Natural killer cell (primary cell): Measurements from ENCODE around the gene SPTA1. TPM values are rescaled to one million over a fixed set of nuclear protein-coding genes. Genes with fewer than 3 reads are reported as not detected.

Experiments
- ATAC-seq, 3 donors: fragments of 150-1000 bp in 2 of 3; fragments of 200-7000 bp in 1 of 3; cut with Tn5 transposase; 1 replicate in 1 of 3; 2 replicates in 2 of 3; pipeline ENCODE4 v1.10.0; 2021; ENCODE audit warnings: mild to moderate bottlenecking in 2 of 3, moderate library complexity in 2 of 3
- DNase-seq, 2 donors: peaks; one replicate each; pipeline versions ENCODE4 v3.0.0 to v3.0.0-alpha.2; 2013 to 2021; ENCODE audit warnings: mixed read lengths in 1 of 2
- H3K27ac ChIP-seq: one replicate; pipeline ENCODE4 v1.5.1; 2013; ENCODE audit warnings: mild to moderate bottlenecking, low read length
- H3K27me3 ChIP-seq: one replicate; pipeline ENCODE4 v1.6.1; 2013; ENCODE audit warnings: low read length; ENCODE audit not compliant: control insufficient read depth, insufficient read depth
- H3K36me3 ChIP-seq: one replicate; pipeline ENCODE4 v1.6.1; 2013; ENCODE audit warnings: low read length; ENCODE audit not compliant: control insufficient read depth, insufficient read depth
- H3K4me1 ChIP-seq: one replicate; pipeline ENCODE4 v1.6.1; 2013; ENCODE audit warnings: low read length; ENCODE audit not compliant: control insufficient read depth, insufficient read depth
- H3K4me3 ChIP-seq: one replicate; pipeline ENCODE4 v1.5.1; 2013; ENCODE audit warnings: low read length
- H3K9me3 ChIP-seq: one replicate; pipeline ENCODE4 v1.6.1; 2013; ENCODE audit warnings: low read length; ENCODE audit not compliant: control insufficient read depth, insufficient read depth
- H3K27ac Mint-ChIP-seq, 2 donors: one replicate each; pipeline ENCODE4 v1.8.0; 2022; ENCODE audit warnings: mild to moderate bottlenecking in 2 of 2, mixed read lengths in 2 of 2, moderate library complexity in 1 of 2
- H3K27me3 Mint-ChIP-seq, 2 donors: one replicate each; pipeline ENCODE4 v1.8.0; 2022; ENCODE audit warnings: low read depth in 2 of 2, mixed read lengths in 2 of 2
- H3K36me3 Mint-ChIP-seq: one replicate; pipeline ENCODE4 v1.8.0; 2022; ENCODE audit warnings: mixed read lengths
- H3K4me1 Mint-ChIP-seq, 2 donors: one replicate each; pipeline ENCODE4 v1.8.0; 2022; ENCODE audit warnings: mixed read lengths in 2 of 2
- H3K4me3 Mint-ChIP-seq: one replicate; pipeline ENCODE4 v1.8.0; 2022; ENCODE audit warnings: mild to moderate bottlenecking, moderate library complexity, mixed read lengths
- H3K9me3 Mint-ChIP-seq, 2 donors: one replicate each; pipeline ENCODE4 v1.8.0; 2022; ENCODE audit warnings: mixed read lengths in 2 of 2
- CTCF ChIP-seq: fragments of 200-600 bp; IDR thresholded peaks from one replicate; pipeline ENCODE4 v1.8.0; 2022; ENCODE audit warnings: antibody characterized with exemption
- WGBS: methylation state at CpG from one replicate; pipeline ENCODE4 v1.1.7; 2013; ENCODE audit warnings: missing lambda C conversion rate; ENCODE audit not compliant: insufficient coverage; 5-methylcytosine and 5-hydroxymethylcytosine counted together
- intact Hi-C: fragments of 100-400 bp; cut with micrococcal nuclease; formaldehyde crosslinking; loops from one replicate; pipeline ENCODE4 v1.14.2; 2022
- total RNA-seq, 4 donors: library from RNA; stranded (reverse); fragments of 120-200 nt in 1 of 4; gene quantifications; one replicate each; pipeline versions ENCODE4 v1.2.3 to v1.2.4, GENCODE V29; 2013 to 2022

The SPTA1 gene
- total RNA-seq, 3 donors from 2014 or later (not counting 1 experiment from before 2014, with no cell fraction given): 0.30 TPM; not detected in 2

GRCh38 chr1:158685085-158685484 lies 1.4 kb downstream of the SPTA1 start:
- TF ChIP-seq CTCF: no peak
- H3K9me3 ChIP-seq: no peaks in the 10 kb centered on the region
- no peak overlapping the region for H3K4me3 ChIP-seq
- ATAC-seq: no peak
- Mint-ChIP-seq H3K36me3 (no peaks in the 10 kb centered on the region), H3K4me3 (no peak overlapping the region), H3K4me1 (no peaks in the 10 kb centered on the region), H3K9me3 (no peaks in the 10 kb centered on the region), H3K27ac (no peak overlapping the region), H3K27me3 (peaks cover 21 to 38% of the 10 kb centered on the region in 2 donors)
- no peak overlapping the region for H3K27ac ChIP-seq
- intact Hi-C loops: no loop called here
- no peaks in the 10 kb centered on the region for H3K36me3 ChIP-seq
- no peaks in the 10 kb centered on the region for H3K4me1 ChIP-seq
- peaks cover 5% of the 10 kb centered on the region for H3K27me3 ChIP-seq
- DNase-seq: no peak
- 79% methylated on average over 7 of the region's 7 CpGs for WGBS

GRCh38 chr1:158681606-158682005 lies 4.9 kb downstream of the SPTA1 start:
- no peaks in the 10 kb centered on the region for H3K36me3 ChIP-seq
- DNase-seq (no peak), ATAC-seq (no peak)
- TF ChIP-seq CTCF: no peak
- no peak overlapping the region for H3K4me3 Mint-ChIP-seq
- no peaks in the 10 kb centered on the region for H3K9me3 Mint-ChIP-seq
- H3K27me3 Mint-ChIP-seq: peaks cover 16 to 28% of the 10 kb centered on the region in 2 donors
- no peak overlapping the region for H3K27ac Mint-ChIP-seq
- intact Hi-C loops: no loop called here
- H3K4me1 Mint-ChIP-seq: no peaks in the 10 kb centered on the region
- H3K9me3 ChIP-seq: no peaks in the 10 kb centered on the region
- no peak overlapping the region for H3K27ac ChIP-seq
- H3K4me3 ChIP-seq: no peak overlapping the region
- H3K4me1 ChIP-seq: no peaks in the 10 kb centered on the region
- H3K36me3 Mint-ChIP-seq: no peaks in the 10 kb centered on the region
- peaks cover 5% of the 10 kb centered on the region for H3K27me3 ChIP-seq
- WGBS: 92% methylated on average over 2 of the region's 2 CpGs

- Histone ChIP-seq H3K4me3 (no peak overlapping the region), H3K9me3 (no peaks in the 10 kb centered on the region), H3K4me1 (no peaks in the 10 kb centered on the region), H3K36me3 (no peaks in the 10 kb centered on the region), H3K27me3 (peaks cover 5% of the 10 kb centered on the region), H3K27ac (no peak overlapping the region)
- Mint-ChIP-seq H3K9me3 (no peaks in the 10 kb centered on the region), H3K27ac (no peak overlapping the region), H3K4me3 (no peak overlapping the region), H3K27me3 (peaks cover 8 to 11% of the 10 kb centered on the region in 2 donors), H3K4me1 (peaks cover 5 to 6% of the 10 kb centered on the region in 2 donors), H3K36me3 (no peaks in the 10 kb centered on the region)
- DNase-seq (no peak), ATAC-seq (no peak)
- TF ChIP-seq CTCF: no peak
- WGBS: 100% methylated on average over 1 of the region's 1 CpG
- intact Hi-C loops: no loop called here
Observed at GRCh38 chr1:158679289-158679688, 7.2 kb downstream of the SPTA1 start.

- peaks cover 3 to 10% of the 10 kb centered on the region in 2 donors for H3K27me3 Mint-ChIP-seq
- TF ChIP-seq CTCF: no peak
- Histone ChIP-seq H3K27me3 (no peaks in the 10 kb centered on the region), H3K9me3 (no peaks in the 10 kb centered on the region), H3K27ac (no peak overlapping the region), H3K4me3 (no peak overlapping the region), H3K36me3 (no peaks in the 10 kb centered on the region), H3K4me1 (no peaks in the 10 kb centered on the region)
- H3K9me3 Mint-ChIP-seq: no peaks in the 10 kb centered on the region
- H3K4me3 Mint-ChIP-seq: no peak overlapping the region
- ATAC-seq (no peak), DNase-seq (no peak)
- intact Hi-C loops: no loop called here
- no peak overlapping the region for H3K27ac Mint-ChIP-seq
- H3K36me3 Mint-ChIP-seq: no peaks in the 10 kb centered on the region
- H3K4me1 Mint-ChIP-seq: peaks cover 5 to 6% of the 10 kb centered on the region in 2 donors
- 90% methylated on average over 2 of the region's 4 CpGs for WGBS
Observed at GRCh38 chr1:158675563-158676323, 10.8 kb downstream of the SPTA1 start.
